SK-N-SH (cell line): Measurements from ENCODE around the gene TNS4. TPM values are rescaled to one million over a fixed set of nuclear protein-coding genes. Genes with fewer than 3 reads are reported as not detected.

Experiments used
- CTCF ChIA-PET: fragments of 300-600, 350-600 bp; formaldehyde crosslinking; extraction: SDS; loops from one replicate; lab custom pipeline; 2021; lab: Yijun Ruan, JAX
- POLR2A ChIA-PET: fragments of 350-600 bp; sonication (Branson Sonifier 250); formaldehyde crosslinking; extraction: SDS; loops from one replicate; lab custom pipeline; 2020; ENCODE audit warnings: antibody characterized with exemption, inconsistent platforms; lab: Yijun Ruan, JAX
- DNase-seq: peaks from one replicate; pipeline ENCODE4 v3.0.0; 2012
- H2AFZ ChIP-seq: fragments of 200-600 bp; sonication (generic); 2 replicates; pipeline ENCODE4 v1.8.1; 2016; ENCODE audit warnings: antibody characterized with exemption, mild to moderate bottlenecking, low read depth
- H3F3A ChIP-seq: fragments of 200-600 bp; sonication (generic); replicated peaks from 2 replicates; pipeline ENCODE3; 2016; ENCODE audit warnings: antibody characterized with exemption, mild to moderate bottlenecking; ENCODE audit not compliant: insufficient read depth
- H3K27ac ChIP-seq, 2 experiments: fragments of 200-500 bp in 1 of 2; fragments of 200-600 bp in 1 of 2; sonication (Bioruptor generic) in 1 of 2; sonication (generic), shearing (Covaris generic) in 1 of 2; 2 replicates each; pipeline versions ENCODE4 v1.5.1 to v1.6.1; 2014 to 2016; ENCODE audit warnings: low read depth in 2 of 2, inconsistent platforms in 1 of 2, low read length in 1 of 2, mild to moderate bottlenecking in 1 of 2, mixed read lengths in 1 of 2
- H3K27me3 ChIP-seq: fragments of 200-600 bp; sonication (generic), shearing (Covaris generic); 2 replicates; pipeline ENCODE4 v1.6.1; 2016; ENCODE audit warnings: mixed run types; ENCODE audit not compliant: insufficient read depth
- H3K36me3 ChIP-seq, 2 experiments: fragments of 200-500 bp in 1 of 2; fragments of 200-600 bp in 1 of 2; sonication (Bioruptor generic) in 1 of 2; sonication (generic) in 1 of 2; replicated peaks in 1 of 2; 2 replicates each; pipeline versions ENCODE3 to v1.5.1; 2014 to 2016; ENCODE audit warnings: low read length in 1 of 2, mild to moderate bottlenecking in 1 of 2; ENCODE audit not compliant: insufficient read depth in 2 of 2, control insufficient read depth in 1 of 2
- H3K4me1 ChIP-seq, 2 experiments: fragments of 200-500 bp in 1 of 2; fragments of 200-600 bp in 1 of 2; sonication (Bioruptor generic) in 1 of 2; sonication (generic), shearing (Covaris generic) in 1 of 2; 2 replicates each; pipeline versions ENCODE4 v1.5.1 to v1.6.1; 2014 to 2016; ENCODE audit warnings: low read depth in 1 of 2, low read length in 1 of 2, mixed run types in 1 of 2; ENCODE audit not compliant: insufficient read depth in 2 of 2, control insufficient read depth in 1 of 2
- H3K4me2 ChIP-seq: fragments of 200-600 bp; sonication (generic), shearing (Covaris generic); 2 replicates; pipeline ENCODE4 v1.6.1; 2017; ENCODE audit warnings: mixed run types
- H3K4me3 ChIP-seq, 2 experiments: fragments of 200-500 bp in 1 of 2; fragments of 200-600 bp in 1 of 2; sonication (Bioruptor generic) in 1 of 2; sonication (generic), shearing (Covaris generic) in 1 of 2; 2 replicates each; pipeline versions ENCODE4 v1.5.1 to v1.8.1; 2014 to 2016; ENCODE audit warnings: low read depth in 2 of 2, inconsistent platforms in 1 of 2, low read length in 1 of 2, mild to moderate bottlenecking in 1 of 2, mixed read lengths in 1 of 2, moderate library complexity in 1 of 2
- H3K79me2 ChIP-seq: fragments of 200-600 bp; sonication (generic); 2 replicates; pipeline ENCODE4 v1.8.1; 2017; ENCODE audit warnings: mild to moderate bottlenecking; ENCODE audit not compliant: insufficient read depth
- H3K9ac ChIP-seq: fragments of 200-600 bp; sonication (generic); 2 replicates; pipeline ENCODE4 v1.6.1; 2017; ENCODE audit warnings: mixed run types
- H3K9me2 ChIP-seq: fragments of 200-600 bp; sonication (generic); 2 replicates; pipeline ENCODE4 v1.6.1; 2017; ENCODE audit warnings: mixed run types
- H3K9me3 ChIP-seq: fragments of 200-600 bp; sonication (generic); 2 replicates; pipeline ENCODE4 v1.6.1; 2017; ENCODE audit warnings: mixed run types, mild to moderate bottlenecking, moderate library complexity
- H4K20me1 ChIP-seq: fragments of 200-600 bp; sonication (generic); 2 replicates; pipeline ENCODE4 v1.6.1; 2017; ENCODE audit warnings: mild to moderate bottlenecking, mixed run types; ENCODE audit not compliant: insufficient read depth
- CHD2 ChIP-seq: fragments of 150-350 bp; IDR thresholded peaks from 2 replicates; pipeline ENCODE4 v1.6.1; 2018; ENCODE audit warnings: low read length; ENCODE audit not compliant: partially characterized antibody
- EP300 ChIP-seq, 2 experiments: IDR thresholded peaks; 2 replicates each; pipeline versions ENCODE4 v1.4.0 to v1.6.1; 2012; ENCODE audit warnings: borderline replicate concordance in 1 of 2, low read depth in 1 of 2, low read length in 1 of 2
- GABPA ChIP-seq: IDR thresholded peaks from 2 replicates; pipeline ENCODE4 v1.4.0; 2012; ENCODE audit warnings: low read depth, mild to moderate bottlenecking
- GATA2 ChIP-seq: sonication (generic); formaldehyde crosslinking; IDR thresholded peaks from 2 replicates; pipeline ENCODE4 v1.5.0; 2020; ENCODE audit warnings: mild to moderate bottlenecking, missing genetic modification reagents
- MXI1 ChIP-seq: IDR thresholded peaks from 2 replicates; pipeline ENCODE4 v1.6.1; 2012; ENCODE audit warnings: mild to moderate bottlenecking, low read depth, low read length, improper control_type of control experiment
- NFIC ChIP-seq: IDR thresholded peaks from 2 replicates; pipeline ENCODE4 v1.4.0; 2012; ENCODE audit warnings: borderline replicate concordance
- RCOR1 ChIP-seq: fragments of 150-350 bp; IDR thresholded peaks from 2 replicates; pipeline ENCODE4 v1.6.1; 2017; ENCODE audit warnings: antibody characterized with exemption, low read length
- SIN3A ChIP-seq: IDR thresholded peaks from 2 replicates; pipeline ENCODE4 v1.6.1; 2012; ENCODE audit warnings: low read depth, mild to moderate bottlenecking, low read length, moderate library complexity, borderline replicate concordance
- TCF12 ChIP-seq: IDR thresholded peaks from 2 replicates; pipeline ENCODE4 v1.4.0; 2012
- WGBS: methylation state at CpG from one replicate; pipeline ENCODE4 v1.1.6; 2017; ENCODE audit warnings: low lambda C conversion rate; 5-methylcytosine and 5-hydroxymethylcytosine counted together
- polyA plus RNA-seq, 3 experiments: library from polyadenylated mRNA; depleted of rRNA; stranded (reverse); fragments of >200 nt; gene quantifications; 2 replicates each; pipeline ENCODE4 v1.2.3, GENCODE V29; 2012
- TF ChIP-seq, protein P1 (sequence below): IDR thresholded peaks from 2 replicates; pipeline ENCODE4 v1.4.0; 2012; ENCODE audit warnings: low read depth, borderline replicate concordance
- TF ChIP-seq, protein P2 (sequence below): IDR thresholded peaks from 2 replicates; pipeline ENCODE4 v1.4.0; 2012; ENCODE audit warnings: low read depth
- TF ChIP-seq, protein P3 (sequence below): IDR thresholded peaks from 2 replicates; pipeline ENCODE4 v1.6.1; 2012; ENCODE audit warnings: mild to moderate bottlenecking, low read depth, low read length, moderate library complexity
- TF ChIP-seq, protein P4 (sequence below): fragments of 200-600 bp; sonication (generic); IDR thresholded peaks from 2 replicates; pipeline ENCODE4 v1.6.1; 2017; ENCODE audit warnings: antibody characterized with exemption, mild to moderate bottlenecking, moderate library complexity

Gene TNS4
- polyA plus RNA-seq, 1 of the 3 experiments (the other 2 are of a cell fraction), result not detected

DNA sequence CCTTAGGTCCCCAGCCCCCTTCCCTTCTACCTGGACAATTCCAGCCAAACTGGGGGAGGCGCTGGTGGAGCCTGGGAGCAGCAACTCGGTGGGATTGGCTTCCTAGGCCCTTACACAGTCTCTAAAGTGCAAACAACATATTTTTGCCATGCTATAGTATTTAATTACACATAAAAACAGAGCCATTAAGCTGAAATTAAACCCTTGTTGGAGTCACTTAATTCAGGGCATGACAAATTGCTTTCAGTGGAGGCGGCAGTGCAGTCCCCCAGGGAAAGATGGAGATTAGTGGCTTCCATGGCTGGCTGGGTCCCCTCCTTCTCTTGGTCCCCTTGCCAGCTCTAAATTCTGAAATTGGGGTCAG lies 40.8 kb downstream of the TNS4 start (continued):
- TF ChIP-seq MXI1 (peak; percentile 54; the same call in 1 of the 2 replicates), SIN3A (0 out of 2 replicates have a peak, but pooled peaks have one; percentile 24)

DNA sequence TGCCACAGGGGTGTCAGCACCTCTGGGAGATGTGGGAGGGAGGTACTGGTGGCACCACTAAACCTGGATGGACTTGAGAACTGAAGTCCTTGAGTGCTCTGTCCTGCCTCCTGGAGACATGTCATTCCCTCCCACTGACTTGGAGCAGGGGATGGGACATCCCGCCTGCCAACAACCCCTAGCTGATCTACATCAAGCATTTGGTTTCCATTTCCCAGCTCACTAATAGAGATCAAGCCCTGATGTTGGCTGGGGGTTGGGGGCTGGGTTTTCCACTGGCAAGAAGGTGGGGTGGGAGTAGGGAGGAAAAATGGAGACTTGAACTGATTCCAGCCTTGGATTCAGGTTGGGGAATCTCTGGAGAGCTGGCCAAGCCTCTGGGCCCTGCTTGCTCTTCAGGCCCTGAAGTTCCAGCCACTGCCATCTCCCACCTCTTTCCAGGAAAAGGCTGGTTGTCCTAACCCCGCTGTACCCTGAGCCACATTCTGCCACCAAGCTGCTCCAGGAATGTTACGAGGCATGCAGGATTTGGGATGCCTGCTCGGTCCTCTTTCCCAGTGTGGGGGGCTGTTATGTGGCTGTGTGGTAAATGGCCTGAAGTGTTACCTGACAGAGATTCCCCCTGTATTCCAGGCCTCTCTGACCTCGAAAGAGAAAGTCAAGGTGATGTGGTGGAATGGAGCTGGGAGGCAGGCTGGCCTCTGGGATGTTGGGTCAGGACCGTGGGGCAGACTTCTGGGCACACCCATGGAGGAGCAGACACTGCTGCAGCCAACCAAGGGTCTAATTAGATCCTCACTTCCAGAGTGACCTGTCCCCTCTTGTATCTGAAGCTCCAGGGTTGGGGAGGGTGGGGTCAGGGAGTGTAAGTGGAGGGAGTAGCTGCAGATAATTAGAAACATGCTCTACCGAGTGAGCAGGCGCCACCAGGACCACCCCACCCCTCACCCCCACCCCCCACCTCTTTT lies 41.5 kb downstream of the TNS4 start:
- Histone ChIP-seq H3K79me2 (no peaks in the 10 kb centered on the region), H4K20me1 (no peaks in the 10 kb centered on the region), H3K4me1 (peaks cover 30 to 73% of the 10 kb centered on the region in 2 experiments), H3K36me3 (peaks cover 11 to 12% of the 10 kb centered on the region in 2 experiments), H3K27me3 (no peaks in the 10 kb centered on the region), H2AFZ (no peak overlapping the region), H3K4me2 (peak overlapping the region; percentile 74; the same call in 1 of the 2 replicates), H3K4me3 (no peak overlapping the region), H3K9me2 (no peaks in the 10 kb centered on the region), H3K9ac (no peak overlapping the region), H3F3A (peaks cover 9% of the 10 kb centered on the region), H3K9me3 (no peaks in the 10 kb centered on the region), H3K27ac (peak overlapping the region in 1 of 2 experiments; percentile 92; a peak in 3 of 4 replicates)
- ChIA-PET POLR2A (interaction anchor here (1.3 to 2.8 kb wide), 5 partner anchors 8 to 153 kb away, joined by 3 to 15 read pairs (median 5); no protein-coding TSS in a partner anchor), CTCF (interaction anchor here (0.8 to 16.9 kb wide), 13 partner anchors 12 to 157 kb away, joined by 3 to 265 read pairs (median 6); partner anchors contain the start of gene IGFBP4)
- peak; percentile 46 for TF ChIP-seq TCF12
- TF ChIP-seq RCOR1, result peak; percentile 68
- TF ChIP-seq GABPA, result no peak
- peak; percentile 74 for TF ChIP-seq CHD2
- TF ChIP-seq, protein P1, sequence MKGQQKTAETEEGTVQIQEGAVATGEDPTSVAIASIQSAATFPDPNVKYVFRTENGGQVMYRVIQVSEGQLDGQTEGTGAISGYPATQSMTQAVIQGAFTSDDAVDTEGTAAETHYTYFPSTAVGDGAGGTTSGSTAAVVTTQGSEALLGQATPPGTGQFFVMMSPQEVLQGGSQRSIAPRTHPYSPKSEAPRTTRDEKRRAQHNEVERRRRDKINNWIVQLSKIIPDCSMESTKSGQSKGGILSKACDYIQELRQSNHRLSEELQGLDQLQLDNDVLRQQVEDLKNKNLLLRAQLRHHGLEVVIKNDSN, result no peak
- TF ChIP-seq EP300 (IDR thresholded peaks at IDR 0.05; ENCODE audit: borderline replicate concordance in 1 of 2, low read depth in 1 of 2, low read length in 1 of 2), result peak in 1 of 2 experiments; percentile 84; a peak in 2 of 4 replicates
- TF ChIP-seq, protein P2, sequence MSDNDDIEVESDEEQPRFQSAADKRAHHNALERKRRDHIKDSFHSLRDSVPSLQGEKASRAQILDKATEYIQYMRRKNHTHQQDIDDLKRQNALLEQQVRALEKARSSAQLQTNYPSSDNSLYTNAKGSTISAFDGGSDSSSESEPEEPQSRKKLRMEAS, result no peak
- peak; percentile 70; the same call in 1 of the 2 replicates for TF ChIP-seq GATA2 (CRISPR knock-in tag)
- peak; percentile 54 for DNase-seq
- 70% methylated on average over 8 of the region's 8 CpGs for WGBS

DNA sequence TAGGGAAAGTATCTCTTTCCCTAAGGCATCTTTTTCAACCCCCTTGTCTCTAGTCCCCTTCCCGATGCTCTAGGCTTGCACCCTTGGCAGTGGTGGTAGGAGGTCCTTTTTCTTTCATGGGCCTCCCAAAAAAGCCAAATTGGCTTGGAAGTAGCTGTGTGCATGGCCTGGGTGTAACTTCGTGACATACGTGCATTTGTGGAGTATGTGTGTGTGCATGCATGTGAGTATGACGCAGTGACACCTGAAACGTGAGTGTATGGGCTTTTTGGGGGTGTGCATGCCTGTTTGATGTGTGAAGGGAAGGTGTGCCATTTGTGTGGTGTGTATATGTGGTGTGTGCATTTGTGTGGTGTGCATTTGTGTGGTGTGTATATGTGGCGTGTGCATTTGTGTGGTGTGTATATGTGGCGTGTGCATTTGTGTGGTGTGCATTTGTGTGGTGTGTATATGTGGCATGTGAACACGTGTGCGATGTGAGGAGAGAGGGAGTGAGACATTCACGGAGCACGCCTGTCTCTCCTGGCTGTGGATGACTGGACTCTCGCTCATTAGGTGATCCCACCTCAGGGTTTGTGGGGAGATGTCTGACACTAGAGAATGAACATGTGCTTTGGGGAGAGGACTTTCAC lies 42.5 kb downstream of the TNS4 start:
- Histone ChIP-seq H3K27ac (peak overlapping the region; percentile 68 to 92), H4K20me1 (no peaks in the 10 kb centered on the region), H3K4me1 (peaks cover 30 to 81% of the 10 kb centered on the region in 2 experiments), H3K79me2 (no peaks in the 10 kb centered on the region), H3K9me3 (no peaks in the 10 kb centered on the region), H2AFZ (no peak overlapping the region), H3K4me3 (peak overlapping the region in 1 of 2 experiments; percentile 17; a peak in 1 of 4 replicates), H3F3A (peaks cover 11% of the 10 kb centered on the region), H3K36me3 (peaks cover 11 to 20% of the 10 kb centered on the region in 2 experiments), H3K9me2 (no peaks in the 10 kb centered on the region), H3K4me2 (peak overlapping the region; percentile 74), H3K9ac (peak overlapping the region; percentile 47; the same call in 1 of the 2 replicates), H3K27me3 (no peaks in the 10 kb centered on the region)
- DNase-seq, result no peak
- POLR2A ChIA-PET, result interaction anchor here (0.9 to 2.8 kb wide), 4 partner anchors 7 to 84 kb away, joined by 4 to 15 read pairs (median 6); partner anchors contain the start of genes IGFBP4 and TOP2A
- WGBS, result 87% methylated on average over 12 of the region's 12 CpGs
- CTCF ChIA-PET, result interaction anchor here (0.8 to 16.9 kb wide), 11 partner anchors 14 to 156 kb away, joined by 3 to 265 read pairs (median 7); partner anchors contain the start of genes IGFBP4 and TOP2A
- TF ChIP-seq EP300 (IDR thresholded peaks at IDR 0.05; ENCODE audit: borderline replicate concordance in 1 of 2, low read depth in 1 of 2, low read length in 1 of 2) (no peak), MXI1 (no peak), NFIC (no peak)
- TF ChIP-seq, protein P3, sequence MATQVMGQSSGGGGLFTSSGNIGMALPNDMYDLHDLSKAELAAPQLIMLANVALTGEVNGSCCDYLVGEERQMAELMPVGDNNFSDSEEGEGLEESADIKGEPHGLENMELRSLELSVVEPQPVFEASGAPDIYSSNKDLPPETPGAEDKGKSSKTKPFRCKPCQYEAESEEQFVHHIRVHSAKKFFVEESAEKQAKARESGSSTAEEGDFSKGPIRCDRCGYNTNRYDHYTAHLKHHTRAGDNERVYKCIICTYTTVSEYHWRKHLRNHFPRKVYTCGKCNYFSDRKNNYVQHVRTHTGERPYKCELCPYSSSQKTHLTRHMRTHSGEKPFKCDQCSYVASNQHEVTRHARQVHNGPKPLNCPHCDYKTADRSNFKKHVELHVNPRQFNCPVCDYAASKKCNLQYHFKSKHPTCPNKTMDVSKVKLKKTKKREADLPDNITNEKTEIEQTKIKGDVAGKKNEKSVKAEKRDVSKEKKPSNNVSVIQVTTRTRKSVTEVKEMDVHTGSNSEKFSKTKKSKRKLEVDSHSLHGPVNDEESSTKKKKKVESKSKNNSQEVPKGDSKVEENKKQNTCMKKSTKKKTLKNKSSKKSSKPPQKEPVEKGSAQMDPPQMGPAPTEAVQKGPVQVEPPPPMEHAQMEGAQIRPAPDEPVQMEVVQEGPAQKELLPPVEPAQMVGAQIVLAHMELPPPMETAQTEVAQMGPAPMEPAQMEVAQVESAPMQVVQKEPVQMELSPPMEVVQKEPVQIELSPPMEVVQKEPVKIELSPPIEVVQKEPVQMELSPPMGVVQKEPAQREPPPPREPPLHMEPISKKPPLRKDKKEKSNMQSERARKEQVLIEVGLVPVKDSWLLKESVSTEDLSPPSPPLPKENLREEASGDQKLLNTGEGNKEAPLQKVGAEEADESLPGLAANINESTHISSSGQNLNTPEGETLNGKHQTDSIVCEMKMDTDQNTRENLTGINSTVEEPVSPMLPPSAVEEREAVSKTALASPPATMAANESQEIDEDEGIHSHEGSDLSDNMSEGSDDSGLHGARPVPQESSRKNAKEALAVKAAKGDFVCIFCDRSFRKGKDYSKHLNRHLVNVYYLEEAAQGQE, result no peak
- TF ChIP-seq, protein P4, sequence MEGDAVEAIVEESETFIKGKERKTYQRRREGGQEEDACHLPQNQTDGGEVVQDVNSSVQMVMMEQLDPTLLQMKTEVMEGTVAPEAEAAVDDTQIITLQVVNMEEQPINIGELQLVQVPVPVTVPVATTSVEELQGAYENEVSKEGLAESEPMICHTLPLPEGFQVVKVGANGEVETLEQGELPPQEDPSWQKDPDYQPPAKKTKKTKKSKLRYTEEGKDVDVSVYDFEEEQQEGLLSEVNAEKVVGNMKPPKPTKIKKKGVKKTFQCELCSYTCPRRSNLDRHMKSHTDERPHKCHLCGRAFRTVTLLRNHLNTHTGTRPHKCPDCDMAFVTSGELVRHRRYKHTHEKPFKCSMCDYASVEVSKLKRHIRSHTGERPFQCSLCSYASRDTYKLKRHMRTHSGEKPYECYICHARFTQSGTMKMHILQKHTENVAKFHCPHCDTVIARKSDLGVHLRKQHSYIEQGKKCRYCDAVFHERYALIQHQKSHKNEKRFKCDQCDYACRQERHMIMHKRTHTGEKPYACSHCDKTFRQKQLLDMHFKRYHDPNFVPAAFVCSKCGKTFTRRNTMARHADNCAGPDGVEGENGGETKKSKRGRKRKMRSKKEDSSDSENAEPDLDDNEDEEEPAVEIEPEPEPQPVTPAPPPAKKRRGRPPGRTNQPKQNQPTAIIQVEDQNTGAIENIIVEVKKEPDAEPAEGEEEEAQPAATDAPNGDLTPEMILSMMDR, result no peak
